Large intestine (tissue), 3 donors: ENCODE results near the gene TOMM22. TPM values are rescaled to one million over a fixed set of nuclear protein-coding genes. Genes with fewer than 3 reads are reported as not detected.

ENCODE experiments used
- DNase-seq, 2 donors: peaks; one replicate each; pipeline versions ENCODE4 v3.0.0 to v3.0.0-alpha.2; 2013
- H3K27ac ChIP-seq: one replicate; pipeline ENCODE4 v1.5.1; 2013; ENCODE audit warnings: low read length
- H3K27me3 ChIP-seq: 2 replicates; pipeline ENCODE4 v1.6.1; 2013; ENCODE audit warnings: low read length; ENCODE audit not compliant: control insufficient read depth, insufficient read depth
- H3K36me3 ChIP-seq: 2 replicates; pipeline ENCODE4 v1.6.1; 2013; ENCODE audit warnings: low read length; ENCODE audit not compliant: control insufficient read depth, insufficient read depth
- H3K4me1 ChIP-seq: one replicate; pipeline ENCODE4 v1.6.1; 2013; ENCODE audit warnings: low read length; ENCODE audit not compliant: control insufficient read depth, insufficient read depth
- H3K4me3 ChIP-seq: one replicate; pipeline ENCODE4 v1.5.1; 2013; ENCODE audit warnings: low read length
- H3K9me3 ChIP-seq: one replicate; pipeline ENCODE4 v1.6.1; 2013; ENCODE audit warnings: mild to moderate bottlenecking, low read depth, low read length, moderate library complexity; ENCODE audit not compliant: control insufficient read depth
- WGBS: methylation state at CpG from one replicate; pipeline ENCODE4 v1.1.5; 2013; ENCODE audit warnings: low lambda C conversion rate; ENCODE audit not compliant: insufficient coverage; 5-methylcytosine and 5-hydroxymethylcytosine counted together
- polyA plus RNA-seq: library from polyadenylated mRNA; unstranded; fragments of 120-200 nt; gene quantifications from one replicate; pipeline ENCODE4 v1.2.1, GENCODE V29; 2013

Gene TOMM22
- polyA plus RNA-seq, 1 donor = 76.8 TPM

- peak; percentile 71 to 84 for DNase-seq
- Histone ChIP-seq H3K27me3 (no peaks in the 10 kb centered on the region), H3K36me3 (no peaks in the 10 kb centered on the region), H3K4me1 (no peaks in the 10 kb centered on the region), H3K27ac (peak overlapping the region; percentile 47), H3K4me3 (no peak overlapping the region), H3K9me3 (no peaks in the 10 kb centered on the region)
Observed at GRCh38 chr22:38652859-38653258, 28.9 kb upstream of the TOMM22 start.

- no peaks in the 10 kb centered on the region for H3K27me3 ChIP-seq
- no peak overlapping the region for H3K27ac ChIP-seq
- WGBS = no CpG with 5 or more reads among the region's 8 CpGs
- no peak overlapping the region for H3K4me3 ChIP-seq
- no peaks in the 10 kb centered on the region for H3K9me3 ChIP-seq
- no peaks in the 10 kb centered on the region for H3K36me3 ChIP-seq
- DNase-seq = no peak
- no peaks in the 10 kb centered on the region for H3K4me1 ChIP-seq
Observed at GRCh38 chr22:38653741-38654140, 28.0 kb upstream of the TOMM22 start.

DNA sequence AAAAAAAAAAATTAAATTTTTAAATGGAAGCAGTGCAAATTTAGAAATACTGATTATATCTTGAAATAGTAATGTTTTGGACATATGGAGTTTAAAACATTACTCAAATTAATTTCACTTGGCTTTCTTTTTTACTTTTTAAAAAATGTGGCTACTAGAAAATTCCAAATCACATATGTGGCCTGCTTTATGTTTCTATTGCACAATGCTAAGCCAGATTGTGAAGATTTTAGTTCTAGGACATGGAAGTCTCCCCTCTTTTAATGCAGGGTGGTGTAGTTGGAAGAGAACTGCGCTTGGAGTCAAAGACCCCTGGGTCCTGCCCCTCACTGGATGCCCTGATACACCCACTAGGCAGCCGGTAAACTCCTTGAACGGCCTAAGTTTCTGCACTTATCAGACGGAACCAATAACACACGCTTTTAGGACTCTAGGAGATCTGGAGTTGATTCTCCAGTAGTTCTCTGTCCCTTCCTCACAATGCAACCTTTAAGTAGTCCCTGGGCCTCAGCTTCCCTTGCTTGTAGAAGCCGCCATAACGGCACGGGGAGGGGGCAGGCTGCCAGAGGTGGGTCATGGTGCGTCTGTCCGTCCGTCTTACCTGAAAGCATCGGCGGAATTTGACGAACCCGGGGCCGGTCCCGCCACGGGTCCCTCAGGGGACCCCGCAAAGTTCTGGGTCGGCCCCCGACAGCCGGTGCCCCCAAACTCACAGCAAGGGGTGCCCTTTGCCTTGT lies 26.1 kb upstream of the TOMM22 start:
- Histone ChIP-seq H3K36me3 (no peaks in the 10 kb centered on the region), H3K4me3 (peak overlapping the region; percentile 85), H3K4me1 (no peaks in the 10 kb centered on the region), H3K27me3 (no peaks in the 10 kb centered on the region), H3K9me3 (no peaks in the 10 kb centered on the region), H3K27ac (peak overlapping the region; percentile 90)
- WGBS = no CpG with 5 or more reads among the region's 22 CpGs
- DNase-seq = no peak

DNA sequence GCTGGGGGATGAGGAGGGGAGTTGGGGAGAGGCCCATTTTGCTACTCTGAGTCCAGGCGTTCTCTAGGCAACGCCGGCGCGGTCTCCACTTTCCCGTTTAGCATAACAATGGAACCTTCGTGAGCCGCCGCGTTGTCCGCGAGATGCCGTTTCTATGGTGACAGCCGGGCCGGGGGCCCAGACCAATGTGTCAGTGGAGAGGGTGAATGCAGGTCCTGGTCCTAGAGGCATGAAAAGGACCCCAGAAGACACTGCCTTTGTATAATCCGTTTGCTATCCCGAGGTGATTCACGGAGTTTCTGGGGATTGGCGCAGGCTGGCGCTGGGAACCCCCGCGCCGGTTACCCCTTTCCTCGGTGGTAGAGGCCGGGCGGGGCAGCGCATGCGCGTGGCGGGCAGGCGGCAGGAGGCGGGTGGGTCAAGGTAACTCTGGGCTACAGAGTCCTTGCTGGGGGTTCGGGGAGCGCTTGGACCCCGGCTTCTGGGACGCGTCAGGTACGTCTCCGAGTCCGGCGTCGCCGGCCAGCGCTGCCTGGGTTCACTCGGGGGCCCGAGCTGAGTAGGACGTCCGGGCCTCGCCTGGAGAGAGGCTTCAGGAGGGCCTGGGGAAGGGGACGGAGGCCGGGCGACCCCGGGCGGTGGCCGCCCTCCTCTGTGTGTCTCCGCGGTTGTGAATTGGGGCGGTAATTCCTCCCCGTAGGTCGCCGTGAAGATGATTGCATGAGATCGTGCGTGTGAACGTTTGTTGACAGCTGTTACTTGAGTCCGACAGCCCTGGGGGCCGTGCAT lies 25.3 kb upstream of the TOMM22 start, which contains the start of the genes CBY1 and FAM227A:
Gene CBY1 (plus strand): TSS at position 383 of the 789 bp plus-strand sequence. CDS start 11,417 bp downstream, outside the sequence.
Gene FAM227A (minus strand): TSS at position 137 of the 789 bp plus-strand sequence. CDS start 6,224 bp downstream, outside the sequence.
- H3K27ac ChIP-seq = peak within 1 kb of the TSS; percentile 90
- peak; percentile 84 to 90 for DNase-seq
- peaks cover 4% of the 10 kb centered on the region for H3K36me3 ChIP-seq
- H3K9me3 ChIP-seq = no peaks in the 10 kb centered on the region
- WGBS = no CpG with 5 or more reads among the region's 66 CpGs
- H3K27me3 ChIP-seq = no peaks in the 10 kb centered on the region
- no peaks in the 10 kb centered on the region for H3K4me1 ChIP-seq
- H3K4me3 ChIP-seq = peak within 1 kb of the TSS; percentile 85

- Histone ChIP-seq H3K9me3 (no peaks in the 10 kb centered on the region), H3K36me3 (peaks cover 8% of the 10 kb centered on the region), H3K4me1 (no peaks in the 10 kb centered on the region), H3K27me3 (no peaks in the 10 kb centered on the region), H3K27ac (peak overlapping the region; percentile 90), H3K4me3 (peak overlapping the region; percentile 85)
- DNase-seq = peak; percentile 16 to 64
- WGBS = 0% methylated on average over 1 of the region's 16 CpGs
Observed at GRCh38 chr22:38657045-38657909, 24.5 kb upstream of the TOMM22 start.

GRCh38 chr22:38674888-38675287 lies 6.9 kb upstream of the TOMM22 start:
- Histone ChIP-seq H3K27me3 (no peaks in the 10 kb centered on the region), H3K36me3 (peaks cover 28% of the 10 kb centered on the region), H3K4me1 (no peaks in the 10 kb centered on the region), H3K9me3 (no peaks in the 10 kb centered on the region), H3K27ac (no peak overlapping the region), H3K4me3 (no peak overlapping the region)
- DNase-seq = no peak
- no CpG with 5 or more reads among the region's 5 CpGs for WGBS

- H3K27ac ChIP-seq = no peak overlapping the region
- no peaks in the 10 kb centered on the region for H3K4me1 ChIP-seq
- H3K9me3 ChIP-seq = no peaks in the 10 kb centered on the region
- no peak overlapping the region for H3K4me3 ChIP-seq
- H3K27me3 ChIP-seq = no peaks in the 10 kb centered on the region
- peaks cover 26% of the 10 kb centered on the region for H3K36me3 ChIP-seq
- WGBS = no CpG with 5 or more reads among the region's 3 CpGs
- no peak for DNase-seq
Observed at GRCh38 chr22:38675833-38676232, 5.9 kb upstream of the TOMM22 start.

GRCh38 chr22:38684895-38685294 lies 3.1 kb downstream of the TOMM22 start:
- peaks cover 18% of the 10 kb centered on the region for H3K4me1 ChIP-seq
- no peak overlapping the region for H3K4me3 ChIP-seq
- no peak overlapping the region for H3K27ac ChIP-seq
- no peaks in the 10 kb centered on the region for H3K9me3 ChIP-seq
- no peak for DNase-seq
- no CpG with 5 or more reads among the region's 9 CpGs for WGBS
- H3K36me3 ChIP-seq = peaks cover 56% of the 10 kb centered on the region
- H3K27me3 ChIP-seq = no peaks in the 10 kb centered on the region

DNA sequence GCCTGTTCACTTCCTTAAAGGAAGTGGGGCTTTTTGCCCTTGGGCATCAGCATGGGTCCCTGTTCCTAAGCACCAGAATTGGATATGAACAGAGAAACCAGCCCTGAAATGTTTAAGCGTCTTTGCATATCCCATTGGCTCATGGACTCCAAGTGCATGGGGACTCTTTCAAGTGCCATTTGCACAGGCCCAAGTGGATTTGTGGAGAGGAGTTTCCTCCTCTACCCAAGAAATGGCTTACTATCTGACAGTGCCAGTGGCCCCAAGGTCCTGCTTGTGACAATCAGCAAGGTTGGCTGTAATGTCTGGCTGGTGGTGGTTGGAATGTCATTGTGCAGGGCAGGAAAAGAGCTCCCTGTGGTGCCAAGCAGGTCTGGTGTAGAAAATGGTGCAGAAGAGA lies 4.0 kb downstream of the TOMM22 start:
- Histone ChIP-seq H3K4me3 (no peak overlapping the region), H3K4me1 (peaks cover 27% of the 10 kb centered on the region), H3K27ac (no peak overlapping the region), H3K27me3 (no peaks in the 10 kb centered on the region), H3K9me3 (no peaks in the 10 kb centered on the region), H3K36me3 (peaks cover 59% of the 10 kb centered on the region)
- no peak for DNase-seq
- WGBS = no CpG with 5 or more reads among the region's 1 CpG

DNA sequence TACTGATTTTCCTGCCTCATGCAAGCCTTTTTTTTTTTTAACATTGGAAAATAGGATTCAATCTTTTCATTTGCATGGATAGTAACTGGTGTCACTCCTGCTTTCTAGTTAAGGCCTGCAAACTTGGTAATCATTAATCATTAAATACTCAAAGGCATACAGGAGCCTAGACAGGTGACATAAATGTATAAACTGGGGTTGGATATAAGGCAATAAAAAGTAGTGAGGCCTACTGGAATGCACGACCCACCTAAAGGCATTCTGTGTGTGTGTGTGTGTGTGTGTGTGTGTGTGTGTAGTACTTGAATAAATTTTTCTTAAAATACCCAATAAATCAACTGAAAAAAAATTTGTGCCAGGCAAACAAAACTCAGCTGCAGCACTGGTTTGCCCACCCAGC lies 7.9 kb downstream of the TOMM22 start:
- Histone ChIP-seq H3K27ac (peak overlapping the region; percentile 65), H3K36me3 (peaks cover 47% of the 10 kb centered on the region), H3K4me3 (no peak overlapping the region), H3K27me3 (no peaks in the 10 kb centered on the region), H3K9me3 (no peaks in the 10 kb centered on the region), H3K4me1 (peaks cover 51% of the 10 kb centered on the region)
- WGBS = no CpG with 5 or more reads among the region's 1 CpG
- DNase-seq = peak in 1 of 2 donors; percentile 81
